Activated T-helper 17 cell treated with anti-CD3 and anti-CD28 coated beads, Interleukin-2, amount 50 U/mL, for 72 hours (primary cell): ENCODE results near the gene NBAS. TPM values are rescaled to one million over a fixed set of nuclear protein-coding genes. Genes with fewer than 3 reads are reported as not detected.
"Not testable (repeated sequence)": the region's sequence is repeated elsewhere in the genome, so short reads cannot be mapped to it uniquely, and the experiment has no call there.

ENCODE experiments used
- ATAC-seq: fragments of 150-1000 bp; cut with Tn5 transposase; replicated peaks from 2 replicates; pipeline ENCODE4 v1.10.0; 2021; ENCODE audit warnings: mild to moderate bottlenecking, moderate library complexity
- H3K27ac Mint-ChIP-seq: one replicate; pipeline ENCODE4 v1.8.0; 2022; ENCODE audit warnings: mixed read lengths
- H3K27me3 Mint-ChIP-seq: one replicate; pipeline ENCODE4 v1.8.0; 2022; ENCODE audit warnings: mixed read lengths
- H3K36me3 Mint-ChIP-seq: one replicate; pipeline ENCODE4 v1.8.0; 2022; ENCODE audit warnings: low read depth, mild to moderate bottlenecking, mixed read lengths
- H3K4me1 Mint-ChIP-seq: one replicate; pipeline ENCODE4 v1.8.0; 2022; ENCODE audit warnings: mixed read lengths
- H3K4me3 Mint-ChIP-seq: one replicate; pipeline ENCODE4 v1.8.0; 2022; ENCODE audit warnings: mild to moderate bottlenecking, mixed read lengths
- H3K9me3 Mint-ChIP-seq: one replicate; pipeline ENCODE4 v1.8.0; 2022; ENCODE audit warnings: mixed read lengths
- total RNA-seq, 2 donors: library from RNA; stranded (reverse); gene quantifications; one replicate each; pipeline ENCODE4 v1.2.3, GENCODE V29; 2022

Gene NBAS
- total RNA-seq, 2 donors from 2014 or later = 36.3 to 39.5 TPM

DNA sequence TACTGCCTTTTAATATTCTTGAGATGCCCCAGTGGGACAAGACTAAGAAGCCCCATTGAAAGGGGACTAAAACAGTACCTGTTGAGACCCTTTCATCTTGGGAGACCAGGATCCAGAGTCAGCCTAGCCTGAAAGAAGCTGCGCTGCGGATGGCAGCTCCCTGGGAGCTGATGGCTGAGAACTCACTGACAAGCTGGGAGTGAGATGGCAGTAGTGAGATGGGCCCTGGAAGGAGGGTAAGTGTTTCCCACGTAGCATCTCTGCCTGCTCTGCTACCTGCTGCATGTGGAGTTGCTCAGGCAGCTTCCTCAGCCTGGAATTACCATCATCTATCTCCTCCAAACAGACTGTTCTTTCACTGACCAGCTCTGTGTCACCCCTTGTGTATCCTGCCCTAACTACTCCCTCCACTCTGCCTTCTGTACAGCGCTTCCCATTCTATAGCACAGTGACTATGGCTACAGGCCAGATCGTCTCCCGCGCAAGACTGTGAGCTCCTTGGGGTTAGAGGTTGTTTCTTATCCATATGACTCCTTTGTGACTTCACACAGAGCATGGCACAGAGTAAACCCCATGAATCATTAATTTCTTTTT lies 330.4 kb downstream of the NBAS start:
- Mint-ChIP-seq H3K4me3 (no peak overlapping the region), H3K27ac (no peak overlapping the region), H3K27me3 (no peaks in the 10 kb centered on the region), H3K9me3 (peaks cover 4% of the 10 kb centered on the region), H3K36me3 (peaks cover 90% of the 10 kb centered on the region), H3K4me1 (no peaks in the 10 kb centered on the region)
- no peak for ATAC-seq

DNA sequence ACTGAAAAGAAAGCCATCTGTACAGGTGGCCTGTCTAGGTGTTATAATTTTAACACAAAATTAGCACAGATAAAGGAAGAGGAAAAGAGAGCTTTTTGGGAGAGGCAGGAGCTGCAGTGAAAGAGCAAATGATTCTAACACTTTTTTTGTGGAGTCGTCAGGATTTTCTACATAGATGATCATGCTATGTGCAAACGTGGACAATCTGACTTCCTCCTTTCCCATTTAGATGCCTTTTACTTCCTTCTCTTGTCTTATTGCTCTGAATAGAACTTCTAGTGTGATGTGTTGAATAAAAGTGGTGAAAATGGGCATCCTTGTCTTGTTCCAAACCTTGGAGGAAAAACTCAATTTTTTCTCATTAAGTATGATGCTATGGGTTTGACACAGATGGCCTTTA lies 334.5 kb downstream of the NBAS start:
- no peak for ATAC-seq
- no peak overlapping the region for H3K4me3 Mint-ChIP-seq
- no peaks in the 10 kb centered on the region for H3K4me1 Mint-ChIP-seq
- peaks cover 4% of the 10 kb centered on the region for H3K9me3 Mint-ChIP-seq
- H3K27ac Mint-ChIP-seq = no peak overlapping the region
- H3K27me3 Mint-ChIP-seq = no peaks in the 10 kb centered on the region
- H3K36me3 Mint-ChIP-seq = peaks cover 74% of the 10 kb centered on the region

DNA sequence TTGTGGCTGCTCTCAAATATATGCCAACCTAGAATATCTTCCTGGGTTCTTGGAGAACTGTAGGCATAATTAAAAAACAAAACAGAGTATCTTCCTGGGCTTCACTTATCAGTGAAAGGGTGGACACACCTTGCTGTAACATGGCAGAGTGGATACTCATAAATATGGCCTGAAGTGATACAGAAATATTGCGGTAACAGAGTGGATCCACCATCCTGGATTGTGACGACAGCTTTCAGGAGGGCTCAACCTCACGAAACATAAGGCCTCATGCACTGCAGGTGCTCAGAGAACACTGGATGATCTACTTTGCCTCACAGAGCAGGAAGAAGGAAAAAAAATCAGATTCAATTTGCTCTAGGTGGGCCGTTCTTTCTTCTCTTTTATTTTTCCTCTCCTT lies 336.0 kb downstream of the NBAS start:
- H3K4me1 Mint-ChIP-seq = no peaks in the 10 kb centered on the region

DNA sequence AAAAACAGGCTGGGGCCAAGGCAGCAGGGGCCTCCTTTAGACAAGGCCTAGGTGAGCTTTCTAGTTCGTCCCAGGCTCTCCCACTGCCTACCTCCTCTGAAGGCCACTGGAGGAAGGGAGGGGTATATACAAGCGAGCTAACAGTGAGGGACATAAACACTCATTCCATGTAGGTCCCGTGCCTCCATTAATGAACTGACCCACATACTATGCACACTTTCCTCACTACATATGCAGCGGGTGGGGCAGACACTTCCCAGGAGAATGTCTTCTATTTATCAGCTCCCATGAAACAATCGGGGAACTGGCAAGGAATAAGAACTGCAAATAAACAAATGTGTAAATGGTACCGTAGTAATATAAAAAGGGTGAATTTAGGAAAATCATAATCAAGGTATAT lies 336.5 kb downstream of the NBAS start:
- Mint-ChIP-seq H3K27me3 (no peaks in the 10 kb centered on the region), H3K27ac (no peak overlapping the region), H3K36me3 (peaks cover 54% of the 10 kb centered on the region), H3K4me1 (no peaks in the 10 kb centered on the region), H3K9me3 (peaks cover 4% of the 10 kb centered on the region), H3K4me3 (no peak overlapping the region)
- no peak for ATAC-seq

More for the DNA sequence above, 336.0 kb downstream of the NBAS start:
- Mint-ChIP-seq H3K4me3 (no peak overlapping the region), H3K36me3 (peaks cover 59% of the 10 kb centered on the region), H3K27me3 (no peaks in the 10 kb centered on the region), H3K9me3 (peaks cover 4% of the 10 kb centered on the region), H3K27ac (no peak overlapping the region)
- no peak for ATAC-seq

DNA sequence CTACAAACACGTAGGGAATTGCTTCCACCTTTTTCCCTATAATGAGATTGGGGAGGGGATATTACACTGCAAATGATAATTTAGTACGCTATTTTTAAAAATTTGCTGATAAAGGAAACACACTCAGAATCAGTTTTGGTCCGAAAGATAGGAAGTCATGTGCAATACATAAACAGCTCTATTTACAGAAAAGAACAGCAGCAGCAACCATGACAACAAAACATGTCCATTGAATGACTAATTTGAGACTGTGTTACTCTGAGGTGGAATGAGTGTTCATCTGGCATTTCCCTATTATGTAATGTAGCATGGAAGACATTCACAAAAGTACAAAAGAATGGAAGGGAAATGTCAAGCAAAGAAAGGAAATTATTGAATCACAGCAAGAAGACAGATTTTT lies 337.2 kb downstream of the NBAS start:
- no peak overlapping the region for H3K4me3 Mint-ChIP-seq
- peak; percentile 45 for ATAC-seq

DNA sequence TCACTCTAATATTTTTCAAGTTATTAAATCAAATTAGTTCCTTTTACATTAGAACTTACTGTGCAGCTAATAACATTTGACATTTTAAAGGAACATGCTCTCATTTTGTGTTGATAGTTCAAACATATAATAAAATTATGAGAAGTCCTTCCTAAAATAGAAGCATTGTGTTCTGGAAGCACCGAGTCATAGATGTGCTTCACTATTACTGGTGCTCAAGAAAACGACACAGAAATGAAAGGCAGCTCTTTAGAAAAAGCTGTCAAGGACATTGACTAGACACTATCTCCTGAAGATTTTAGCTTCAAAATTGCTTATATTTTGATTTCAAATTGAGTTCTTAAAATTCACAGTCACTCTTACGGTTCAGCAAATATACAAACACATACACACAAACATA lies 338.3 kb downstream of the NBAS start:
- ATAC-seq = no peak
- H3K9me3 Mint-ChIP-seq = no peaks in the 10 kb centered on the region
- H3K4me3 Mint-ChIP-seq = no peak overlapping the region
- no peaks in the 10 kb centered on the region for H3K27me3 Mint-ChIP-seq
- H3K4me1 Mint-ChIP-seq = no peaks in the 10 kb centered on the region
- peaks cover 51% of the 10 kb centered on the region for H3K36me3 Mint-ChIP-seq
- H3K27ac Mint-ChIP-seq = no peak overlapping the region

More for the DNA sequence above, 337.2 kb downstream of the NBAS start:
- peaks cover 4% of the 10 kb centered on the region for H3K9me3 Mint-ChIP-seq
- no peaks in the 10 kb centered on the region for H3K4me1 Mint-ChIP-seq
- H3K27me3 Mint-ChIP-seq = no peaks in the 10 kb centered on the region
- no peak overlapping the region for H3K27ac Mint-ChIP-seq
- peaks cover 52% of the 10 kb centered on the region for H3K36me3 Mint-ChIP-seq

DNA sequence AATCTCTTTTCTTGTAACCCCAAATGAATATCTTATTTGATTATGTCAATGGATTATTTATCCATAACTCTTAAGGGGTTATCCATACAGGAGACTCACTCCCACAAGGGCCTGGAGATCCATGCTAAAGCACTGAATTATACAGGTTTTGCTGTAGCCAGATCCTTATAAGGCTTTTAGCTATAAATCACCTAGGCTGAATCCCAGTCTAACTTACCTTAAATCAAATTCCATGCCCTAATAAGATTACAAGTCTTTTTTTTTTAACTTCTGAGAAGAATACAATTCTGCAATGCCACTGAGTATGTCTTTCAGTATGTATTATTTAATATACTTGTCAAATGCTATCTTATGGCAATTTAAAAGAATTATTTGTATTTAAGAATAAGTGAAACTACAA lies 340.5 kb downstream of the NBAS start:
- Mint-ChIP-seq H3K4me3 (no peak overlapping the region), H3K27ac (no peak overlapping the region), H3K36me3 (peaks cover 49% of the 10 kb centered on the region), H3K4me1 (no peaks in the 10 kb centered on the region), H3K27me3 (no peaks in the 10 kb centered on the region), H3K9me3 (no peaks in the 10 kb centered on the region)
- ATAC-seq = no peak

DNA sequence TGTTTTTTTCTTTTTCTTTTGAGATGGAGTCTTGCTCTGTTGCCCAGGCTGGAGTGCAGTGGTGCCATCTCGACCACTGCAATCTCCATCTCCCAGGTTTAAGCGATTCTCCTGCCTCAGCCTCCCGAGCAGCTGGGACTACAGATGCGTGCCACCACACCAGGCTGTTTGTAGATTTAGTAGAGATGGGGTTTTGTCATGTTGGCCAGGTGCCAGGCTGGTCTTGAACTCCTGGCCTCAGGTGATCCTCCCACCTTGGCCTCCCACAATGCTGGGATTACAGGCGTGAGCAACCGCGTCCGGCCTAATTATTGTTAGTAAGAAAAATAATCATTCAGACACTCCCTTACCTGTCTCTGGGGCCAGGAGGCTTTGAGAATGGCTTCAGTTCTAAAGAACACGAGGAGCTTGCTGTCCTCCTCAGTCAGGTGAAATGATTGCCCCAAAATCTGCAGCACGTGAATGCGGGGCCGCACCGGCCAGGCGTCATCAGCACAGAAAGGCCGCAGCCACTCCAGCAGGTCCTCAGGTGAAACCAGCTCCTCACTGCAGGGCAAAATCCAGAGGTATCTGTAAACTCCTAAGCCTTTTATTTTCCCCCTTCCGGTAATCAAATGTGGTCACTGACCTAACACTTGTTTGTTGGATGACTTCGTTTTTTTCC lies 342.6 kb downstream of the NBAS start:
- Mint-ChIP-seq H3K4me1 (no peaks in the 10 kb centered on the region), H3K27ac (no peak overlapping the region), H3K9me3 (no peaks in the 10 kb centered on the region), H3K36me3 (peaks cover 57% of the 10 kb centered on the region), H3K27me3 (no peaks in the 10 kb centered on the region), H3K4me3 (no peak overlapping the region)
- ATAC-seq = no peak

DNA sequence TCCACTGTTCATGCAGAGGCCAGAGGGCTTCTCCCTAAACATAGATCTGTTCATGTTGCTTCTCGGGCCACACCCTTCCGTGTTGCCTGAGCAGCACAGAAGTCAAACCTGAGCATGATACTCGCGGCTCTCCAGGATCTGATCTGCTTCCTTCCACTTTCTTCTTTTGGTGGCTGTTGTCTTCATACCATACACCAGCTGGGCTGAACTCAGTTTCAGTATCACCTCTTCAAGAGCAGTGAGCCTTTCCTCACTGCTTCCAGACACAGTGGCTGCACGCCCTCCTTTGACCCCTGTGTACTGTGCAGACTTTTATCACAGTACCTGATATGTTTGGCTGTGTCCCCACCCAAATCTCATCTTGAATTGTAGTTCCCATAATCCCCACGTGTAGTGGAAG lies 348.9 kb downstream of the NBAS start:
- Mint-ChIP-seq H3K4me3 (no peak overlapping the region), H3K27ac (no peak overlapping the region), H3K36me3 (peaks cover 79% of the 10 kb centered on the region), H3K4me1 (peaks cover 8% of the 10 kb centered on the region), H3K9me3 (peaks cover 13% of the 10 kb centered on the region), H3K27me3 (no peaks in the 10 kb centered on the region)
- no peak for ATAC-seq

DNA sequence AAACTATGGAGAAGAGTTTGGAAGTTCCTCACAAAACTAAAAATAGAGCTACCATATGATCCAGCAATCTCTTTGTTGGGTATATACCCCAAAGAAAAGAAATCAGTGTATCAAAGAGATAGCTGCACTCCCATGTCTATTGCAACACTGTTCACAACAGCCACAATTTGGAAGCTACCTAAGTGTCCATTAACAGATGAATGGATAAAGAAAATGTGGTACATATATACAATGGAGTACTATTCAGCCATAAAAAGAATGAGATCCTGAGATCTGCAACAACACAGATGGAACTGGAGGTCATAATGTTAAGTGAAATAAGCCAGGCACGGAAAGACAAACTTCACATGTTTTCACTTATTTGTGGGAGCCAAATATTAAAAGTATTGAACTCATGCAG lies 350.6 kb downstream of the NBAS start:
- not testable (repeated sequence) for H3K27ac Mint-ChIP-seq, H3K4me3 Mint-ChIP-seq, ATAC-seq, H3K27me3 Mint-ChIP-seq
- peaks cover 17% of the 10 kb centered on the region for H3K9me3 Mint-ChIP-seq
- H3K36me3 Mint-ChIP-seq = peaks cover 79% of the 10 kb centered on the region
- peaks cover 16% of the 10 kb centered on the region for H3K4me1 Mint-ChIP-seq

DNA sequence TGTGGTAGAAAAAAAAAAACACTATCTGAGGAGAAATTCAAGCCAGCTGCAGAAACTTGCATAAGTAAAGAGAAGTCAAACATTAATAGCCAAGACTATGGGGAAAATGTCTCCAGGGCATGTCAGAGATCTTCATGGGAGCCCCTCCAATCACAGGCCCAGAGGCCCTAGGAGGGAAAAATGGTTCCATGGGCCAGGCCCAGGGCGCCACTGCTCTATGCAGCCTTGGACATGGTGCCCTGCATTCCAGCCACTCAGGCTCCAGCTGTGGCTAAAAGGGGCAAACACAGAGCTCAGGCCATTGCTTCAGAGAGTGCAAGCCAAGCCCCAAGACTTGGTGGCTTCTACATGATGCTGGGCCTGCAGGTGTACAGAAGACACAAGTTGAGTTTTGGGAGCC lies 354.7 kb downstream of the NBAS start:
- H3K27ac Mint-ChIP-seq = no peak overlapping the region
- peaks cover 4% of the 10 kb centered on the region for H3K9me3 Mint-ChIP-seq
- no peak for ATAC-seq
- peaks cover 50% of the 10 kb centered on the region for H3K36me3 Mint-ChIP-seq
- H3K4me1 Mint-ChIP-seq = peaks cover 16% of the 10 kb centered on the region
- H3K27me3 Mint-ChIP-seq = no peaks in the 10 kb centered on the region
- no peak overlapping the region for H3K4me3 Mint-ChIP-seq

DNA sequence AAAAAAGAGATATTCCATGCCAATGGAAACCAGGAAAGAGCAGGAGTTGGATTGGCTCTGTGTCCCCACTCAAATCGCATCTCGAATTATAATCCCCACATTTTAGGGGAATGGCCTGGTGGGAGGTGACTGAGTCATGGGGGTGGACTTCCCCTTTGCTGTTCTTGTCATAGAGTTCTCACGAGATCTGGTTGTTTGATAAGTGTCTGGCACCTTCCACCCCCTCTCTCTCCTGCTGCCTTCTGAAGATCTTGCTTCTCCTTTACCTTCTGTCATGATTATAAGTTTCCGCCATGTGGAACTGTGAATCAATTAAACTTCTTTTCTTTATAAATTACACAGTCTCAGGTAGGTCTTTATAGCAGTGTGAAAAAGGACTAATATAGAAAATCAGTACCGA lies 355.6 kb downstream of the NBAS start:
- Mint-ChIP-seq H3K4me1 (peaks cover 16% of the 10 kb centered on the region), H3K27me3 (no peaks in the 10 kb centered on the region), H3K27ac (no peak overlapping the region), H3K9me3 (peaks cover 4% of the 10 kb centered on the region), H3K36me3 (peaks cover 46% of the 10 kb centered on the region), H3K4me3 (no peak overlapping the region)
- ATAC-seq = no peak

DNA sequence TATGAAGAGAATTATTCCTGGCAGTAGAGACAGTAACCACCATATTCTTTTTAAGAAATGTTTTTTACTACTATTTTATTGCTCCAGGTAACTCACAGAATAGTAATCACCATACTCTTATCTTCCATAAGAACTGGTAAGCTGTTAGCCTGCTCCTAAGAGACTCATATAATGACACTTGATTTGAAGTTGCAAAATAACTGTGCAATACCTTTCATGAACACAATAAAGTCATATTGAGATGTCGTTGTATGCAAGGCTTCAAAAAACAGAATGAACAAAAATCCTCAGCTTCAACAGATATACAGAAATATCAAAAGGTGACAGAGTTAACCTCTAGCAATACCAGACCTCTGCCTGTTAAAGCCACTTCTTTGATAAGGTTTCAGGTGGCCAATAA lies 360.1 kb downstream of the NBAS start:
- Mint-ChIP-seq H3K27me3 (no peaks in the 10 kb centered on the region), H3K4me1 (peaks cover 5% of the 10 kb centered on the region), H3K4me3 (no peak overlapping the region), H3K36me3 (peaks cover 23% of the 10 kb centered on the region), H3K27ac (no peak overlapping the region), H3K9me3 (peaks cover under 1% of the 10 kb centered on the region)
- ATAC-seq = no peak

DNA sequence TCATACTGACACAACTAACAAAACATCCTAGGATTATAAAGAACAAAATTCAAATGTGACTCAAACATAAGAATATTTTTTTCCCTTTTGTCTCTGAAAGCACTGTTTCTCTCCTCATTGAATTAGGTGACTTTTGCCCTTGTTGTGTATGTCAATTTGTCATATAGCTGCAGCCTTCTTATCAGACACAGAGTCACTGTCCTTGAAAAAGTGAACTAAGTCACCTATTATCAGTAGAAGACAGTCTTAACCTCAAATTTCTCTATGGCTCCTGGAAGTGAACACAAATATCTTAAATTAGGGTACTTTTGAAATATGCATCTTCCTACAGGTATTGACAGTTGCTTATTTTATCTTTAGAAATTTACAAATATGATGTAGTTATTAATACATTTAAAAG lies 360.6 kb downstream of the NBAS start:
- H3K9me3 Mint-ChIP-seq = no peaks in the 10 kb centered on the region
- ATAC-seq = no peak
- no peak overlapping the region for H3K4me3 Mint-ChIP-seq
- H3K27me3 Mint-ChIP-seq = no peaks in the 10 kb centered on the region
- no peak overlapping the region for H3K27ac Mint-ChIP-seq
- H3K36me3 Mint-ChIP-seq = peaks cover 18% of the 10 kb centered on the region
- H3K4me1 Mint-ChIP-seq = peaks cover under 1% of the 10 kb centered on the region

DNA sequence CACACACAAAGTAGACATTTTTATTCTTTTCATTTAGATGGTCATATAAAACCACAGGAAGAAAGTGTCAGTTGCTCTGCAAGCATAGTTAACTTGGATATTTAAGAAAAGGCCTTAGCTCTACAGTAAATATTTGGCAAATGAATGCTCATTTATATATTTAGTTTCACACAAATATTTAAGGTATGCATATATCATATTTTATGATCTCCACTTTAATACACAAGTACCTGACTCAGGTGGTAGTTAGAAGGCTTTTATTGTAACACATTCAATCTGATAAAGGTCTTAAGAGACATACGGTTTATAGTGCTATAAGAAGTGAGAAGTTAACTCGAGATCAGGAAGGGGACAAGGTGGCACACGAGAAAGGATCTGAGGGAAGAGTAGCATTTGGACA lies 363.1 kb downstream of the NBAS start:
- Mint-ChIP-seq H3K36me3 (peaks cover 6% of the 10 kb centered on the region), H3K4me1 (no peaks in the 10 kb centered on the region), H3K27ac (no peak overlapping the region), H3K9me3 (no peaks in the 10 kb centered on the region), H3K27me3 (no peaks in the 10 kb centered on the region), H3K4me3 (no peak overlapping the region)
- no peak for ATAC-seq
